Endometrial microvascular endothelial cells (primary cell): Measurements from ENCODE around the gene JADE3. TPM values are rescaled to one million over a fixed set of nuclear protein-coding genes. Genes with fewer than 3 reads are reported as not detected.

Source experiments
- in situ Hi-C: cut with HindIII; loops from 2 replicates; pipeline ENCODE4 v1.10.0; 2017; ENCODE audit warnings: low sequenced_read_pairs, low pct_unique_long_range_greater_than_20kb; ENCODE audit errors: inconsistent ontology term
- total RNA-seq: library from RNA; depleted of rRNA; stranded (reverse); fragments of >200 nt; gene quantifications from one replicate; pipeline ENCODE4 v1.2.3, GENCODE V29; 2015; ENCODE audit errors: inconsistent ontology term

JADE3 gene
- total RNA-seq, 1 donor from 2014 or later: 9.7 TPM

DNA sequence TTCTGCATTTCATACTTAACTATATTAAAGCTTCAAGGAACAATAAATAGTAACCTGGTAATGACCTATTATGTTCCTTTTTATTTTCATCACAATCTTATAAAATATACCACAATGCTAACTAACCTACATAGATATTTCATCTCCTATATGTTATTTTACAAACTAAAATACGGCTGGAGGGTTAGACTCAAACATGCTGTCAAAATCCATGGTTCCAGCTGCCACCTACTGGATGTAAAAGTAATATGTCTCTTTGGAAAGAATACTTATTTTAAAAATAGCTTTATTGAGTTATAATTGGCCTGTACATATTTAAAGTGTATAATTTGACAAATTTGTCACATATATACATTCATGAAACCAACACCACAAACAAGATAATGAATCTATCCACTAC is 181.0 kb downstream of the JADE3 start:
- in situ Hi-C loops: no loop called here

DNA sequence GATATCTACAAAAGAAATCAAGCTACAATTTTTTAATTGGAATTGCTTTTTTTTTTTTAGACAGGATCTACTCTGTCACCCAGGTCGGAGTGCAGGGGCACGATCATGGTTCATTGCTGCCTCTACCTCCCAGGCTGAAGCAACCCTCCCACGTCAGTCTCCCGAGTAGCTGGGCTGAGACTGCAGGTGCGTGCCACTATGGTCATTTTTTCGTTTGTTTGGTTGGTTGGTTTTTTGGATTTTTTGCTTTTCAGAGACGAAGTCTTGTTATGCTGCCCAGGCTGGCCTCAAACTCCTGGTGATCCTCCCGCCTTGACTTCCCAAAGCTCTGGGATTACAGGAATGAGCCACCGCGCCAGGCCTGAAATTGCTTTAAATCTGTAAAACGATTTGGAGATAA is 181.6 kb downstream of the JADE3 start:
- in situ Hi-C loops: no loop called here

DNA sequence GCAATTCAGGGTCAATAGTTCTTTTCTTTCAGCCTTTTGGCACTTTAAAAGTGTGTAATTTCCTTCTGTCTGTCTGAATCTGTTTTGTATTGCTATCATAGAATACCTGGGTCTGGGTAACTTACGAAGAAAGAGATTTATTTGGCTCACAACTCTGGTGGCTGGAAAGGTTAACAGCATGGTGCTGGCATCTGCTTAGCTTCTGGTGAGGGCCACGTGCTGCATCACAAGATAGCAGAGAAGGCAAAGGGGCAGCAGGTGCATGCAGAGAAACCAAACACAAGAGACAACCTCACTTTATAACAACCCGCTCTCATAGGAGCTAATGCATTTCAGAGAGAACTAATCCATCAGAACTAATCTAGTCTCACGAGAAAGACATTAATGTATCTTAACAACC is 184.8 kb downstream of the JADE3 start:
- in situ Hi-C loops: no loop called here

DNA sequence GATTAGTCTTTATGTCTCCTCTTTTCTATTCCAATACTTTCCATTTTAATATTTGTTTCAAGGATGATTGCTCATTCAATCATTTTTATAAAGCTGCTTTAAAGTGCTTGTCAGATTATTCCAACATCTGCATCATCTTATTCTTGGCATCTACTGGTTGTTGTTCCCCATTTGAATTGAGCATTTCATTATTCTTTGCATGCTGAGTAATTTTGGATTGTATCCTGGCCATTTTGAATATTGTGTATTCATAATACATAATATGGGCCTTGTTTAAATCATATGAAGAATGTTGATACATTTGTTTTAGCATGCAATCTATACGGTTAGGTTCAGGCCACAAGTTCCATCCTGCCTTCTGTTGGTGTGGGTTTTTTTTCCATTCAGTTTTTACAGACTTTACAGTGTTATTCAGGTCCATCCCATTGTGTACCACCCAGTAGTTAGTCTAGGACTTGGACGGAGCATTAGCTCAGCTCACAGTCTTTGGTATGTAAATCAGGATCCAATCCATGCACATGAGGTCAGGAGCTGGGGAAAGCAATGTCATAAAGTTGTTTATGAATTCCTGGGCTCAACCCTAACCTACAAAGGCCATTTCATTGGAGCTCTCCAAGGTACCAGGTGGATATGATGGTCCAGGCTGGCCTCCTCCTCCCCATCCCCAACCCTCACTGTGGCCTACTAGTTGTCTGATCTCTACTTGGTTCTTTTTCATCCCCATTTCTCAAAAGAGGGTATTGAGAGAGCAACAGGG is 186.3 kb downstream of the JADE3 start:
- in situ Hi-C loops: no loop called here

DNA sequence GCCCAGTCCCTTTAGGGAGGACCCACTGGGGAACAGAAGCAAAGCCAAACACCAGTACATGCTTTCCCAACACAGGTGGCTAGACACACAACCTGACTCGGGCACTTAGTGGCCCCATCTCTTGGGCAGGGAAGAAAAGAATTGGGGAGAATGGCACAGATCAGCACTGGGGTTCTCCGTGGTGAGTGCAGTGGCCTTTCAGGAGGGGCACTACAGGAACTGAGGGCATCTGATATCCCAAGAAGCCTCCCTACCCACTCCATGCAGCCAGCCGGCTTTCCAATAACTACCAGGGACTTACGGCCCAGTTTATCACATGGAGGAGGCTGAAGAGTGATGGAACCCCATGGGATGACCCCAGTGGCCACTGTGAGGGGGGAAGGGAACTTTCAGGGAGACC is 189.0 kb downstream of the JADE3 start:
- in situ Hi-C loops: no loop called here

Other genes with a start within 250 kb of the JADE3 start
- 13.7 TPM for gene SLC9A7, start 153.3 kb upstream of the JADE3 start, total RNA-seq
- gene RP2, start 75.4 kb upstream of the JADE3 start, total RNA-seq: 31.5 TPM
- gene RGN, start 166.0 kb downstream of the JADE3 start, total RNA-seq: not detected
- gene NDUFB11, start 232.3 kb downstream of the JADE3 start, total RNA-seq: 40.3 TPM
- gene RBM10, start 232.8 kb downstream of the JADE3 start, total RNA-seq: 46.3 TPM